HG03457 (cell line): ENCODE results near the gene DNAJB5.
"Not testable (repeated sequence)": the region's sequence is repeated elsewhere in the genome, so short reads cannot be mapped to it uniquely, and the experiment has no call there.

Source experiments
- ATAC-seq: cut with Tn5 transposase; IDR thresholded peaks from one replicate; pipeline ENCODE4 v1.9.1; 2021; ENCODE audit warnings: moderate number of reproducible peaks; ENCODE audit not compliant: unreplicated experiment

DNAJB5 gene

DNA sequence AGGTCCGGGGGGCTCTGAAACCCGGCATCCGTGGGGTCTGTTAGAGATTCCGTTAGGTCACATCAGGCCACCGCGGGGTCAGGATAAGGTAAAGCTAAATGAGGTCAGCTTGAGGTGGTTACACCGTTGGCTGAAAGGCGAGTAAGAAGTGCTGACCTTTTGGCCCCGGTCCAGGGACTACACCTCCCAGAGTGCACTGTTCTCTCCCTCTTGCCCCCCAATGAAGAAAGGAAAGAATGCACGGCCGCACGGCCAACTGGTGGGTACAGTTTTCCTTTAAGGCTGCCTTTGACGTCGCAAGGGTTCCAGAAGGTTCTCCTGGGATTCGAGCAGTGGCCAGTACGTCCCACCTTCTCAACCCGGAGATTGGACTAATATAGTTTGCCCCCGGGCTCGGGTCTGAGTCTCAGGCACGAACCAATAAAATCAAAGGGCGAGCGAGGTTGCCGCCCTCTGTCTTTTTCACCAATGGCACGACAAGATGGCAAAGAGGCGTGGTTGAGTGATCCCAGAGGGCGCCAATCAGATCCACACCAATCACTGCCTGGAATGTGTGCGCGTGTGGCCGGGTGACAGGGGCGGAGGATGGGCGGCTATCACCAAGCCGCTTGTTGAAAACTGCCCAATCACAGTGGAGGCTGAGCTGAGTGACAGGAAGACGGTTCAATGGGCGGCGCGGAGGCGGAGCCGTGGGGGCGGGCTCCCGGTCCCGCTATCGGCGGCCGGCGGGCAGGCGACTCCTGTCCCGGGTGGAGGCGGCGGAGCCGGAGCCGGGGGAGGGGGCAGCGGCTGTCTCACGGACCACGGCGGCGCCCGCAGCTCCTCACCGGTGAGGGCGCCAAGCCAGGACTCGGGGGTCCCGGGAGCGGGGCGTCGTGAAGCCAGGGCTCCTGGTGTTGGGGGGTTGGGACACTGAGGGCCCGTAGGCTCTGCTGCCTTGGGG, at the start of gene DNAJB5:
DNAJB5 (plus strand) TSS at position 743 of the 943 bp plus-strand sequence. CDS start 886 bp downstream, outside the sequence.
- ATAC-seq: peak; percentile 75

DNA sequence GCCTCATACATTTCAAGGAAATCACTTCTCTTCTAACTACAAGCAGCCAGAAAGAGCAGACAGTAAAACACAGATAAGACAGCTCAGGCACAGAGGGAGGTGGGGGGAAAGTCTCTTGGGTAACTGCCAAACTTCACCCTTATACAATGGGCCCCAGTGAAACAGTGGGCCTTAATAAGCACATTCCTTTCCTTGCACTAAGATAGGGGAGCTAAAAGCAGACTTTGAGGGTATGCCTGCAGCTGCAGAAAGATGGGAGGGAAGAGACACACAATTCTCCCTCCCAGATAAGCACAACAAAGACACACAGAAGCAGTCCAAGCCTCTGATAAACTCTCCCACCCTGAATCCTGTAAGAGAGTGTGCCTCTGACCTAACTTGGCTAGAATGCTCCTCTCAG, 49.6 kb upstream of the DNAJB5 start:
- not testable (repeated sequence) for ATAC-seq

DNA sequence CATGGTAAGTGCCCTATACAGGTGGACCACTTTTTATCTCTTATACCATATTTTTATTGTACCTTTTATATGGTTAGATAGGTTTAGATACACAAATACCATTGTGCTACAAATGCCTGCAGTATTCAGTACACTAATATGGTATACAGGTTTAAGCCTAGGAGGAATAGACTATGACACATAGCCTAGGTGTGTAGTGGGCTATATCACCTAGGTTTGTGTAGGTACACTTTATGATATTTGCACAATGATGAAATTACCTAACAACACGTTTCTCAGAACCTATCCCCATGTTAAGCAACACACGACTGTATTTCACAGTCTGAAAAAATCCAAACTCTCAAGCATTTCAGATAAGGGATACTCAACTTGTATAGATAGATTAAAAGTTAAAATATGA, 41.1 kb upstream of the DNAJB5 start:
- ATAC-seq: no peak

- ATAC-seq: no peak
These were observed 35.3 kb upstream of the DNAJB5 start for GRCh38 chr9:34954225-34954624.

DNA sequence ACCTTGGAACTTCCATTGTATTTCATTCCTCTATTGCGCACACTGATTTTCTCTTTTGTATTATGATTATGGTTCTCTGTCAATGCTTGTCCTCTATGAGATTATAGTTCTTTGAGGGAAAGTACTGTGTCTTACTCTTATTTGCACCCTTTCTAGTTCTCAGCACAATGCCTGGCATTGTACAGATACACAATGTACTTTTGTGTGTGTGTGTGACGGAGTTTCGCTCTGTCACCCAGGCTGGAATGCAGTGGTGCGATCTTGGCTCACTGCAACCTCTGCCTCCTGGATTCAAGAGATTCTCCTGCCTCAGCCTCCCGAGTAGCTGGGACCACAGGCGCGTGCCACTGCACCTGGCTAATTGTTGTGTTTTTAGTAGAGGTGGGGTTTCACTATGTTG, 33.5 kb upstream of the DNAJB5 start:
- not testable (repeated sequence) for ATAC-seq

- no peak for ATAC-seq
These were observed 32.9 kb upstream of the DNAJB5 start for GRCh38 chr9:34956648-34957047.

- ATAC-seq: no peak
These were observed 31.8 kb upstream of the DNAJB5 start, which contains the start of gene PHF24 for GRCh38 chr9:34957492-34958410. Gene PHF24 (plus strand): TSS chr9:34958285. CDS start chr9:34971299, 13,014 bp downstream.

DNA sequence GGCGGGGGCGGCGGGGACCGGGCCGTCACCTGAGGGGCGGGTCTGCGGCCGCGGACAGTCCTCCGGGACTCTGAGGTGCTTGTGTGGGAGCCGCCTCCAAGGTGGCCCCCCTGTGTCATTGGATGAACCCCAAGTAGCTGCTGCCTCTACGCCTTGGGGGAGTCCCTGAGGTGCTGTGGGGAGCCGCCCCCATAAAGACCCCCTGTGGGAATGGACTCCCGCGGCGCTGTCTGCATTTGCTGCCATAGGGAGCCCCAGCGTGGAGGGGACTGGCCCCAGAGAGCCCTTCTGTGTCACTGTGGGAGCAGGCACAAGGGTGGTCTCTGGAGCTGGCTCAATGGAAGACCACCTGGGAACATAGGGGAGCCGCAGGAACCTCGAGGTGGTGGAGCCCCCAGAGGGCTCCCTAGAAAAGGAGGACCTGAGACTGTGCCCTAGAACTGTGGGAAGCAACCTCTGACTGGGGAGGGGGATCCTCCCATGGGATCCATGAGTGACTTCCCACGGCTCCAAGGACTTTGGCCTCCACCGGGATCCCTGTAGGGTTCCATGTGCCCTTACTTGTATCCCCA, 31.0 kb upstream of the DNAJB5 start:
- ATAC-seq: no peak

DNA sequence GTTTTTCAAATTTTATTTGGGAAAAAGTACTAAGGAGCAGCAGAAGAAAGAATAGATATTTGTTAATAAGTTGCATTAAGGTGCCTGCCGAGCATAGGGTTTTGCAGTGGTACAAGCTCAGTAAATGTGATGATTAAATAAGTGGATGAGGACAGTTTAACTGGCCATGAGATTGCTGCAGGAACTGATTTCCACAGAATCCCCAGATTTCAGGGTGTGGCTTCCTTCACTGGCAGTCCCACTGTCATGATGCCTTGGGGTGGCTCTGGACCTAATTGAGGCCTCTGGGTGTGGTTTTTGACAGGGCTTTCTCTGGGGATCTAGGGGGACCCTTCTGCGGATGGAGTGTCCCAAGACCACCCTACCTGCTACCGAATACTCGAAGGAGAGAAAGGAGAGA, 30.1 kb upstream of the DNAJB5 start:
- no peak for ATAC-seq

GRCh38 chr9:34961574-34962490, 27.7 kb upstream of the DNAJB5 start:
- ATAC-seq: no peak

DNA sequence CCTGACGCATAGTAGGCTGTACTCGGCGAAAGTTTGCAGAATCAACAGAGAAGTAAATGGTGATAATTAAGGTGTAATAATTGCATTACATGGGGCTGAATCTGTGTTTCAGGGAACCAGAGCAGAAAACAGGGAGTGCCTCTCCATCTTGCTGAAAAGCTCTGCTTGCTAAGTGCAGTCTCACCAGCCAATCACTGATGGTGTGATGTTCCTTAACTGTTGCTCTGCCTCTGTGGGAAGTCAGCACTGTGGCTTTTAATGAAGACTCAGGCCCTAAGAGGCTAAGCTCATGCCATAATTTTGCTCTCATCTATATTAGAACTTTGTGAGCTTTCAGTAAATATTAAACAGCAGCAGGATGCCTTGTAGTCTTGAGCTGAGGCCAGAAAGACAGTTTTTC, 27.0 kb upstream of the DNAJB5 start:
- ATAC-seq: no peak

GRCh38 chr9:34963552-34963951, 26.0 kb upstream of the DNAJB5 start:
- no peak for ATAC-seq

DNA sequence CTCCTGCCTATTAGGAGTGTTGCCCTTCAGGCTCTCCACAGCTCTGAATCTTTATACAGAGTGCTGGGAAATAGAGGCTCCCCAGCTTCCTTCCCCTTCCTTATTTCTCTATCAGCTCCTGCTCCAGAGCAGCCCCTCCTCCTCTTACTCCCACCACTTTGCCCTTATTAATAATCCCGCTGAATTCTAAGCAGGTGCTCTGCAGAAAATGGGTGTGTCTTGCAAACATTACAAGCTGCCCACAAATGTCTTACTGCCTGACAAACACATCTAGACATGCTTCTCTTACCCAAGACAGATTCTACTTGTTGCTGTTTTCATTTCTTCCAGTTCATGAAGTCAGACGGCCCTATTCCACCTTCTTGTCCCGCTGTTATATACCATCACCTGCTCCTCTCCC, 25.1 kb upstream of the DNAJB5 start:
- no peak for ATAC-seq

DNA sequence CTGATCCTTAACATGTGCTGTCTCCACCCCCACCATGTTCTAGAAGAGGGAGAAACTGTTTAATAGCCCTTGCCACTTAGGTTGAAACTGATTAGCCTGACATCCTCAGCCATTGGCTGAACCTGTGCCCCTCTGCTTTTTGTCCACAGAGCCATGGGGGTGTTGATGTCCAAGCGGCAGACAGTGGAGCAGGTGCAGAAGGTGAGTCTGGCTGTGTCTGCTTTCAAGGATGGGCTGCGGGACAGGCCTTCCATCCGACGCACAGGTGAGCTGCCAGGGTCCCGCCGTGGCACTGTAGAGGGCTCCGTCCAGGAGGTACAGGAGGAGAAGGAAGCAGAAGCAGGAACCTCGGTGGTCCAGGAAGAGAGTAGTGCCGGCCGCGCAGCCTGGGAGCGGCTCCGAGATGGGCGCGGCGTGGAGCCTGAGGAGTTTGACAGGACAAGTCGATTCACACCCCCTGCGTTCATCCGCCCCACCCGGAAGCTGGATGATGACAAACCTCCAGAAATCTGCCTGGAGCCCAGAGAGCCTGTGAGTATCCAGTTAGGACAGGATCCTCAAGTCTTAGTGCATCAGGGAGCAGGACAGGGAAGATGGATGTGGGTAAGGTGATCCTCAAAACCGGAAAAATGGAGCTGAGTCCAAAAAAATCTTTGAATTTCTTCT, 18.3 kb upstream of the DNAJB5 start:
- ATAC-seq: no peak

DNA sequence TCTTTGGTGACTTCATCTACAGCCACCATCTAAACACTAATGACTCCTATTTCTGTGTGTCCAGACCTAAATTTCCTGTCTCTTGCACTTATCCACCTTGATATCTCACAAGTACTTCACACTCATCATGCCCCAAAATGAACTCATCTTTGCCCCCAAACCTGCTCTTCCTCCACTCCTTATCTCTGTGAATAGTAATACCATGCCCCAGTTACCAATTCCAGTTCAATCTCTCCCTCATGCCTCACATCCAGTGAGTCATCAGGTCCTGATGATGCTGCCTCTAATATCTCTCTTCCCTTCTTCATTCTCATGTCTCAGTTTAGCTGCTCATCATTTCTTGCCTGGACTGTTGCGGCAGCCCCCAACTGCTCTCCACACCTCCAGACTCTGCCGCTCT, 14.9 kb upstream of the DNAJB5 start:
- no peak for ATAC-seq

DNA sequence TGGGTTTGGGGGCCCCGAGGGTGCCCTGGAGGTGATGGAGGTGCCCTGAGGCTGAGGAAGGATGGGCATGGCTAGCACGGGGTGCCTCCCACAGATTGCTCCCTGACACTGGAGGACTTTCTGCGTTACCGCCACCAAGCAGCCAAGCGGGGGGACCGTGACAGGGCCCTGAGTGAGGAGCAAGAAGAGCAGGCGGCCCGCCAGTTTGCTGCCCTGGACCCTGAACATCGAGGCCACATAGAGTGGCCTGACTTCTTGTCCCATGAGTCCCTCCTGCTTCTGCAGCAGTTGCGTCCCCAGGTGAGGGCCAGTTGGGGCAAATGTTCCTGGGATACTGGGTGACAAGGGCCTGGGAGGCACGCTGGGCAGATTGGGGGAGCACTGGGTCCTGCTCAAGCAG, 13.1 kb upstream of the DNAJB5 start:
- ATAC-seq: no peak

GRCh38 chr9:34976992-34977391, 12.6 kb upstream of the DNAJB5 start:
- ATAC-seq: no peak

GRCh38 chr9:34980181-34980761, 9.3 kb upstream of the DNAJB5 start:
- ATAC-seq: no peak

DNA sequence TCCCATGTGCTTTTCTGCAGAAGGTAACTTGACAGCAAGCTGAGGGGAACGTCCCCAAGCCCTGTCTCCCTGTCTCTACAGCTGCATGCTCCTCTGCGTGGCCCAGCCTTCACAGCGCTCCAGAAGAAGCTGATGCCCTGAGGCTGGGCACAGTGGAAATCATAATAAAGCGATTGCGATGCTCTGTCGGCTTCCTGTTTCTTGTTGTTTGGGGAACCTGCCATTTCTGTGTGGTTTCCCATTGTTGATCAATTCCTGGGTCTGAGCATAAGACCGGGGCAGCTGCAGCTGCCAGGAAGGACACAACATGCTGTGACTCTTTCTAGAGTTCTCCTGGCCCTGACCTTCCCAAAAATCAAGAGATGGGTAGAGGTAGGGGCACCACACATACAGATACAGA, 7.2 kb upstream of the DNAJB5 start:
- no peak for ATAC-seq
